T-helper 2 cell treated with Interferon-gamma antibody and Interleukin-4, amounts not matched to agents 5 μg/mL and 100 μg/mL, for 36 hours (primary cell): ENCODE measurements around the gene KANK2.

ENCODE experiments used
- DNase-seq: peaks from one replicate; pipeline ENCODE4 v3.0.0; 2021; ENCODE audit warnings: low spot score
- H3K27ac Mint-ChIP-seq: one replicate; pipeline ENCODE4 v1.8.0; 2021; ENCODE audit warnings: mild to moderate bottlenecking, mixed read lengths
- H3K27me3 Mint-ChIP-seq: one replicate; pipeline ENCODE4 v1.8.0; 2021; ENCODE audit warnings: low read depth, mixed read lengths
- H3K36me3 Mint-ChIP-seq: one replicate; pipeline ENCODE4 v1.8.0; 2021; ENCODE audit warnings: low read depth, mixed read lengths
- H3K4me1 Mint-ChIP-seq: one replicate; pipeline ENCODE4 v1.8.0; 2021; ENCODE audit warnings: low read depth, mixed read lengths
- H3K4me3 Mint-ChIP-seq: one replicate; pipeline ENCODE4 v1.8.0; 2022; ENCODE audit warnings: mild to moderate bottlenecking, moderate library complexity, mixed read lengths
- H3K9me3 Mint-ChIP-seq: one replicate; pipeline ENCODE4 v1.8.0; 2021; ENCODE audit warnings: mixed read lengths

The KANK2 gene

GRCh38 chr19:11115895-11116446 is 81.4 kb downstream of the KANK2 start:
- H3K9me3 Mint-ChIP-seq: no peaks in the 10 kb centered on the region
- H3K27ac Mint-ChIP-seq: no peak overlapping the region
- H3K4me1 Mint-ChIP-seq: no peaks in the 10 kb centered on the region
- DNase-seq: no peak
- H3K4me3 Mint-ChIP-seq: no peak overlapping the region
- peaks cover 74% of the 10 kb centered on the region for H3K36me3 Mint-ChIP-seq
- no peaks in the 10 kb centered on the region for H3K27me3 Mint-ChIP-seq

DNA sequence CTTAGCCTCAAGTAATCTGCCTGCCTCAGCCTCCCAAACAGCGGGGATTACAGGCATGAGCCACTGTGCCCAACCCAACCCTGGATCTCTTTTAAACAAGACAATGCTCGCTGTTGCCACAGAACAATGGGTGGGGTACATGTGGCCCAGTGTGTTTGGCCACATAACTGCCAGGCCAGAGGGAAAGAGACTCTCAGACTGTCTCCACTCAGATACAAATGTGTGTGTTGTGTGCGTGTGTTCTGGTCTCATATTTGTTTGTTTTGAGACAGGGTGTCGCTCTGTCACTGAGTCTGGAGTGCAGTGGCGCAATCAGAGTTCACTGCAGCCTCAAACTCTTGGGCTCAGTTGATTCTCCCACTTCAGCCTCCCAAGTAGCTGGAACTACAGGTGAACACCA is 82.3 kb downstream of the KANK2 start:
- Mint-ChIP-seq H3K27ac (no peak overlapping the region), H3K4me1 (no peaks in the 10 kb centered on the region), H3K27me3 (no peaks in the 10 kb centered on the region), H3K36me3 (peaks cover 70% of the 10 kb centered on the region), H3K9me3 (no peaks in the 10 kb centered on the region), H3K4me3 (no peak overlapping the region)
- no peak for DNase-seq
